Gastrocnemius medialis (tissue), 4 donors: ENCODE results near the gene NEK2.

Experiments used
- POLR2A ChIP-seq, 2 donors: fragments of 450-650 bp; IDR thresholded peaks; one replicate each; pipeline ENCODE4 v1.6.1; 2017; ENCODE audit warnings: antibody characterized with exemption in 2 of 2, mild to moderate bottlenecking in 2 of 2, moderate library complexity in 2 of 2
- TF ChIP-seq, protein P1 (sequence below), 5 experiments: fragments of 450-650 bp in 3 of 5; fragments of 200-600 bp in 2 of 5; sonication (generic) in 2 of 5; IDR thresholded peaks in 4 of 5; conservative IDR thresholded peaks in 1 of 5; 1 replicate in 4 of 5; 2 replicates in 1 of 5; pipeline ENCODE4 v1.5.1; 2016 to 2019; ENCODE audit warnings: antibody characterized with exemption in 5 of 5, mild to moderate bottlenecking in 3 of 5, moderate library complexity in 3 of 5

DNA sequence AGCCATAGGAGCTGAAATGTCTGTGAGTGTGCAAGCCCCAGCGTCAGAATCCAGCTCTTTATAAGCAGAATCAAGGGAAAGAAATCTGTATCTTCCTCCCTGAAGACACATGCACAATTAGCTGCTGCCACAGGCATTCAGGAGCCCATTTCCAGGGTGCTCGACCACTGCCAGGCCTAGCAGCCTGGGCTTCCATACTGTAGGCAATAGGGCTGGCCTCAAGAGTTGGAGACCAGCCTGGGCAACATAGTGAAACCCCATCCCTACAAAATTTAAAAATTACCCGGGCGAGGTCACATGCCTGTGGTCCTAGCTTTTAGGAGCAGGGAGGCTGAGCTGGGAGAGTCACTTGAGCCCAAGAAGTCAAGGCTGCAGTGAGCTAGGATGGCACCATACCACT is 41.0 kb downstream of the NEK2 start:
- TF ChIP-seq, protein P1, sequence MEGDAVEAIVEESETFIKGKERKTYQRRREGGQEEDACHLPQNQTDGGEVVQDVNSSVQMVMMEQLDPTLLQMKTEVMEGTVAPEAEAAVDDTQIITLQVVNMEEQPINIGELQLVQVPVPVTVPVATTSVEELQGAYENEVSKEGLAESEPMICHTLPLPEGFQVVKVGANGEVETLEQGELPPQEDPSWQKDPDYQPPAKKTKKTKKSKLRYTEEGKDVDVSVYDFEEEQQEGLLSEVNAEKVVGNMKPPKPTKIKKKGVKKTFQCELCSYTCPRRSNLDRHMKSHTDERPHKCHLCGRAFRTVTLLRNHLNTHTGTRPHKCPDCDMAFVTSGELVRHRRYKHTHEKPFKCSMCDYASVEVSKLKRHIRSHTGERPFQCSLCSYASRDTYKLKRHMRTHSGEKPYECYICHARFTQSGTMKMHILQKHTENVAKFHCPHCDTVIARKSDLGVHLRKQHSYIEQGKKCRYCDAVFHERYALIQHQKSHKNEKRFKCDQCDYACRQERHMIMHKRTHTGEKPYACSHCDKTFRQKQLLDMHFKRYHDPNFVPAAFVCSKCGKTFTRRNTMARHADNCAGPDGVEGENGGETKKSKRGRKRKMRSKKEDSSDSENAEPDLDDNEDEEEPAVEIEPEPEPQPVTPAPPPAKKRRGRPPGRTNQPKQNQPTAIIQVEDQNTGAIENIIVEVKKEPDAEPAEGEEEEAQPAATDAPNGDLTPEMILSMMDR (IDR thresholded peaks at IDR 0.05 in 4 of 5, conservative IDR thresholded peaks at IDR 0.05 in 1 of 5), result no peak
- no peak for TF ChIP-seq POLR2A (IDR thresholded peaks at IDR 0.05)
